PC-9 (cell line): Measurements from ENCODE around the gene GSTM1. TPM values are rescaled to one million over a fixed set of nuclear protein-coding genes. Genes with fewer than 3 reads are reported as not detected.
"Not testable (repeated sequence)": the region's sequence is repeated elsewhere in the genome, so short reads cannot be mapped to it uniquely, and the experiment has no call there.

Experiments used
- BruUV-seq: library from RNA; stranded (reverse); fragments of 400-500 nt; replicated peaks from 2 replicates; lab custom pipeline; 2021; lab: Mats Ljungman, UMichigan
- CTCF ChIA-PET: fragments of 300-600 bp; sonication (Branson Sonifier 250); formaldehyde crosslinking; loops from one replicate; lab custom pipeline; 2022; ENCODE audit warnings: antibody characterized with exemption; lab: Charles Lee
- POLR2A ChIA-PET: fragments of 300-600 bp; sonication (Branson Sonifier 250); formaldehyde crosslinking; loops from one replicate; lab custom pipeline; 2022; ENCODE audit warnings: antibody characterized with exemption; ENCODE audit not compliant: unreplicated experiment; lab: Charles Lee
- DNase-seq, 2 experiments: peaks; one replicate each; pipeline versions ENCODE4 v3.0.0 to v3.0.0-alpha.2; 2015 to 2022; ENCODE audit warnings: mixed read lengths in 1 of 2
- H2AFZ ChIP-seq: fragments of 200-600 bp; sonication (generic); 2 replicates; pipeline ENCODE4 v1.8.1; 2017; ENCODE audit warnings: antibody characterized with exemption
- H3F3A ChIP-seq: fragments of 200-600 bp; sonication (generic); 2 replicates; pipeline ENCODE4 v1.8.1; 2017; ENCODE audit warnings: antibody characterized with exemption, mild to moderate bottlenecking, low read depth; ENCODE audit not compliant: insufficient read depth
- H3K27ac ChIP-seq: fragments of 200-600 bp; sonication (generic); 2 replicates; pipeline ENCODE4 v1.6.1; 2016; ENCODE audit warnings: mixed run types
- H3K27me3 ChIP-seq: fragments of 200-600 bp; sonication (generic); 2 replicates; pipeline ENCODE4 v1.6.1; 2016; ENCODE audit warnings: low read depth, mixed run types; ENCODE audit not compliant: insufficient read depth
- H3K36me3 ChIP-seq: fragments of 200-600 bp; sonication (generic); 2 replicates; pipeline ENCODE4 v1.6.1; 2016; ENCODE audit warnings: low read depth, mixed run types
- H3K4me1 ChIP-seq: fragments of 200-600 bp; sonication (generic); replicated peaks from 2 replicates; pipeline ENCODE4 v1.6.1; 2016; ENCODE audit warnings: mixed run types; ENCODE audit not compliant: insufficient read depth
- H3K4me2 ChIP-seq: fragments of 200-600 bp; sonication (generic); 2 replicates; pipeline ENCODE4 v1.6.1; 2017; ENCODE audit warnings: mixed run types
- H3K4me3 ChIP-seq: fragments of 200-600 bp; sonication (generic); 2 replicates; pipeline ENCODE4 v1.6.1; 2016; ENCODE audit warnings: mixed run types
- H3K79me2 ChIP-seq: fragments of 200-600 bp; sonication (generic); 2 replicates; pipeline ENCODE4 v1.6.1; 2017; ENCODE audit warnings: low read depth, mixed run types
- H3K9me2 ChIP-seq: fragments of 200-600 bp; sonication (generic); 2 replicates; pipeline ENCODE4 v1.8.1; 2017; ENCODE audit warnings: mild to moderate bottlenecking; ENCODE audit not compliant: insufficient read depth
- H3K9me3 ChIP-seq: fragments of 200-600 bp; sonication (generic); 2 replicates; pipeline ENCODE4 v1.8.1; 2016; ENCODE audit warnings: low read depth; ENCODE audit not compliant: insufficient read depth
- H4K20me1 ChIP-seq: fragments of 200-600 bp; sonication (generic); 2 replicates; pipeline ENCODE4 v1.8.1; 2017; ENCODE audit not compliant: insufficient read depth
- EZH2 ChIP-seq: fragments of 200-600 bp; sonication (generic); IDR thresholded peaks from 2 replicates; pipeline ENCODE4 v1.8.0; 2017; ENCODE audit warnings: antibody characterized with exemption, low read depth
- intact Hi-C: fragments of 100-400 bp; cut with micrococcal nuclease; formaldehyde crosslinking; loops from one replicate; pipeline ENCODE4 v1.10.0; 2022; ENCODE audit not compliant: unreplicated experiment
- total RNA-seq: library from RNA; stranded (reverse); gene quantifications from 2 replicates; pipeline ENCODE4 v1.2.3, GENCODE V29; 2021
- TF ChIP-seq, protein P1 (sequence below): fragments of 200-600 bp; sonication (generic); conservative IDR thresholded peaks from 2 replicates; pipeline ENCODE4 v1.6.1; 2017; ENCODE audit warnings: mixed run types, antibody characterized with exemption, mild to moderate bottlenecking, moderate library complexity

The GSTM1 gene
- total RNA-seq, 1 experiment from 2014 or later, result not detected

DNA sequence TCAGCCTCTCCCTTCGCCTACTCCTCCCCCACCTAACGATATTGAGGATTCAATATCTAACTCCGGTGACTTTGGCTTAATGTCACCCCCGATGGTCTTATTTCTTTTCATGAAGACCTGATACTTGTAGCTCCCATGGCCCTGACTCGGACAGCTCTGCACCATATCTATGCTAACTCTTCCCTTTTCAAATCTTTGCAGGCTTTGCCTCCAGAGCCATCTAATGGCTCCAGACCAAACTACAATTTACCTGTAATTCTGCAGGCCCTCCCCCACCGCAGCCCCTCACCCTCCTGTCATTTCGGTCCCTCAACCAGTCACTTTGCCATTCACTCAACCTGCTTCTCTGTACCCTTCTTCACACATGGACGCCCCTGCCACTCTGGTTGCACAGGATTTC, 16.6 kb downstream of the GSTM1 start:
- intact Hi-C loops, result no loop called here
- Histone ChIP-seq H3F3A (no peaks in the 10 kb centered on the region), H2AFZ (no peak overlapping the region), H3K36me3 (no peaks in the 10 kb centered on the region), H3K9me2 (no peaks in the 10 kb centered on the region), H3K9me3 (peaks cover 22% of the 10 kb centered on the region), H3K79me2 (no peaks in the 10 kb centered on the region), H3K27ac (no peak overlapping the region), H3K4me3 (no peak overlapping the region), H3K27me3 (no peaks in the 10 kb centered on the region), H4K20me1 (no peaks in the 10 kb centered on the region), H3K4me2 (no peak overlapping the region), H3K4me1 (peaks cover 29% of the 10 kb centered on the region)
- DNase-seq, result no peak
- no peak for TF ChIP-seq EZH2
- TF ChIP-seq, protein P1, sequence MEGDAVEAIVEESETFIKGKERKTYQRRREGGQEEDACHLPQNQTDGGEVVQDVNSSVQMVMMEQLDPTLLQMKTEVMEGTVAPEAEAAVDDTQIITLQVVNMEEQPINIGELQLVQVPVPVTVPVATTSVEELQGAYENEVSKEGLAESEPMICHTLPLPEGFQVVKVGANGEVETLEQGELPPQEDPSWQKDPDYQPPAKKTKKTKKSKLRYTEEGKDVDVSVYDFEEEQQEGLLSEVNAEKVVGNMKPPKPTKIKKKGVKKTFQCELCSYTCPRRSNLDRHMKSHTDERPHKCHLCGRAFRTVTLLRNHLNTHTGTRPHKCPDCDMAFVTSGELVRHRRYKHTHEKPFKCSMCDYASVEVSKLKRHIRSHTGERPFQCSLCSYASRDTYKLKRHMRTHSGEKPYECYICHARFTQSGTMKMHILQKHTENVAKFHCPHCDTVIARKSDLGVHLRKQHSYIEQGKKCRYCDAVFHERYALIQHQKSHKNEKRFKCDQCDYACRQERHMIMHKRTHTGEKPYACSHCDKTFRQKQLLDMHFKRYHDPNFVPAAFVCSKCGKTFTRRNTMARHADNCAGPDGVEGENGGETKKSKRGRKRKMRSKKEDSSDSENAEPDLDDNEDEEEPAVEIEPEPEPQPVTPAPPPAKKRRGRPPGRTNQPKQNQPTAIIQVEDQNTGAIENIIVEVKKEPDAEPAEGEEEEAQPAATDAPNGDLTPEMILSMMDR, result no peak
- ChIA-PET CTCF (no interaction called here), POLR2A (no interaction called here)
- BruUV-seq, result no TSS peak

- Histone ChIP-seq H4K20me1 (no peaks in the 10 kb centered on the region), H3K27me3 (no peaks in the 10 kb centered on the region), H3F3A (no peaks in the 10 kb centered on the region), H3K79me2 (no peaks in the 10 kb centered on the region), H3K9me2 (no peaks in the 10 kb centered on the region), H3K27ac (no peak overlapping the region), H3K9me3 (peaks cover 22% of the 10 kb centered on the region), H3K4me2 (no peak overlapping the region), H3K36me3 (no peaks in the 10 kb centered on the region), H3K4me1 (peaks cover 29% of the 10 kb centered on the region), H2AFZ (peak overlapping the region; percentile 24; the same call in 1 of the 2 replicates), H3K4me3 (no peak overlapping the region)
- ChIA-PET CTCF (no interaction called here), POLR2A (no interaction called here)
- no TSS peak for BruUV-seq
- TF ChIP-seq EZH2, result no peak
- TF ChIP-seq, protein P1, result no peak
- intact Hi-C loops, result no loop called here
- peak; percentile 32 to 79 for DNase-seq
Observed at GRCh38 chr1:109705411-109705810, 17.8 kb downstream of the GSTM1 start.

DNA sequence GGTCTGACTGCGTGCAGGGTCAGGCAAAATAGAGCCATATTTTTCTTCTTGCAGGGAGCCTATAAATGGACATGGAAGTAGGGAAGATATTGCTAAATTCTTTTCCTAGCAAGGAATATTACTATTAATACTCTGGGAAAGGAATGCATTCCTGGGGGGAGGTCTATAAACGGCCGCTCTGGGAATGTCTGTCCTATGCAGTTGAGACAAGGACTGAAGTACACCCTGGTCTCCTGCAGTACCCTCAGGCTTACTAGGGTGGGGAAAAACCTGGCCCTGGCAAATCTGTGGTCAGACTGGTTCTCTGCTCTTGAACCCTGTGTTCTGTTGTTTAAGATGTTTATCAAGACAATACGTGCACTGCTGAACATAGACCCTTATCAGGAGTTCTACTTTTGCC, 21.3 kb downstream of the GSTM1 start:
- H3K4me3 ChIP-seq, CTCF ChIA-PET, H3K36me3 ChIP-seq, H3K27me3 ChIP-seq, H3F3A ChIP-seq, DNase-seq, BruUV-seq, intact Hi-C loops, H3K79me2 ChIP-seq, H2AFZ ChIP-seq, POLR2A ChIA-PET, H3K9me2 ChIP-seq, H3K27ac ChIP-seq, H3K4me2 ChIP-seq, H4K20me1 ChIP-seq: not testable (repeated sequence)
- H3K9me3 ChIP-seq, result peaks cover 11% of the 10 kb centered on the region; the same call in 1 of the 2 replicates
- H3K4me1 ChIP-seq, result peaks cover 29% of the 10 kb centered on the region

- H3K4me2 ChIP-seq, H3K4me3 ChIP-seq, H3F3A ChIP-seq, H3K9me2 ChIP-seq, BruUV-seq, H3K27me3 ChIP-seq, H3K79me2 ChIP-seq, H2AFZ ChIP-seq, intact Hi-C loops, H3K36me3 ChIP-seq, DNase-seq, H3K27ac ChIP-seq, CTCF ChIA-PET, H4K20me1 ChIP-seq, POLR2A ChIA-PET: not testable (repeated sequence)
- Histone ChIP-seq H3K4me1 (peaks cover 29% of the 10 kb centered on the region), H3K9me3 (peaks cover 11% of the 10 kb centered on the region; the same call in 1 of the 2 replicates)
Observed at GRCh38 chr1:109709822-109710221, 22.2 kb downstream of the GSTM1 start.

DNA sequence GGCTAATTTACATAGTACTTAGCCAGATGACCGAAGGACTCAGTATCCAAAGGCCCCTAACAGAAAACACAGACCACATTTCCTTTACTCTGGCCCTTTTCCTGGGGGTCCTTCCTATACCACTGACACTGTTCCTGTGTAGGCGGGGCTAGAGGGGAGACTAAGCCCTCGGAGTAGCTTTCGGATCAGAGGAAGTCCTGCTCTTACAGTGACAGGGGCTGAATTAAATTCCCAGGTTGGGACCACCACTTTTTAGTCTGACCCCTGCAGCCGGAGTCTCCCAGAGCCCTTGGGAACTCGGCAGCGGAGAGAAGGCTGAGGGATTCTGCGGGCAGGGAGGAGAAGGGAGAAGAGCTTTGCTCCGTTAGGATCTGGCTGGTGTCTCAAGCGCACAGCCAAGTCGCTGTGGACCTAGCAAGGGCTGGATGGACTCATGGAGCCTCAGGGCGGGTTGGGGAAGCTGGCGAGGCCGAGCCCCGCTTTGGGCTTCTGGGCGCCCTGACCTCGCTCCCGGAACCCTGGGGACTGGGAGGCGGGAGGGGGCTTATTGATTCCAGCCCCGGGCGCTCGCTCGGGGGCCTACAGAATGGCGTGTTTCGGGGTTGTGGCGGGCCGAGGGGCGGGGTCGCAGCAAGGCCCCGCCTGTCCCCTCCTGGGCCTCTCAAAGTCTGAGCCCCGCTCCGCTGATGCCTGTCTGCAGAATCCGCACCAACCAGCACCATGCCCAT, 24.1 kb downstream of the GSTM1 start, which contains the start of gene GSTM5:
Gene GSTM5, plus strand, starts transcription at position 659 of the 728 bp plus-strand sequence. Its CDS starts 62 bp downstream, at position 721.
- H3K27ac ChIP-seq, intact Hi-C loops, H3K4me3 ChIP-seq, H3K79me2 ChIP-seq, H3K4me2 ChIP-seq, H3K36me3 ChIP-seq, H2AFZ ChIP-seq, DNase-seq, H3K9me2 ChIP-seq, CTCF ChIA-PET, POLR2A ChIA-PET, BruUV-seq, H3F3A ChIP-seq, H3K27me3 ChIP-seq, H4K20me1 ChIP-seq: not testable (repeated sequence)
- Histone ChIP-seq H3K4me1 (peaks cover 18% of the 10 kb centered on the region), H3K9me3 (peaks cover 11% of the 10 kb centered on the region; the same call in 1 of the 2 replicates)
